Chondrocyte (in vitro differentiated cells): ENCODE results near the gene EDDM3A. TPM values are rescaled to one million over a fixed set of nuclear protein-coding genes. Genes with fewer than 3 reads are reported as not detected.

ENCODE experiments used
- DNase-seq: peaks from one replicate; pipeline ENCODE4 v3.0.0; 2021; ENCODE audit warnings: mixed read lengths, low spot score
- H3K27ac Mint-ChIP-seq: one replicate; pipeline ENCODE4 v1.8.0; 2021; ENCODE audit warnings: mild to moderate bottlenecking, moderate library complexity, mixed read lengths; ENCODE audit not compliant: unreplicated experiment
- H3K27me3 Mint-ChIP-seq: 2 replicates; pipeline ENCODE4 v1.8.0; 2021; ENCODE audit warnings: low read depth, mixed read lengths
- H3K36me3 Mint-ChIP-seq: 2 replicates; pipeline ENCODE4 v1.8.0; 2021; ENCODE audit warnings: low read depth, mixed read lengths
- H3K4me1 Mint-ChIP-seq: 2 replicates; pipeline ENCODE4 v1.8.0; 2021; ENCODE audit warnings: low read depth, mild to moderate bottlenecking, mixed read lengths
- H3K4me3 Mint-ChIP-seq: one replicate; pipeline ENCODE4 v1.8.0; 2021; ENCODE audit warnings: mild to moderate bottlenecking, moderate library complexity, mixed read lengths; ENCODE audit not compliant: unreplicated experiment
- H3K9me3 Mint-ChIP-seq: 2 replicates; pipeline ENCODE4 v1.8.0; 2021; ENCODE audit warnings: low read depth, mixed read lengths
- CTCF ChIP-seq: fragments of 200-600 bp; sonication (generic); IDR thresholded peaks from 2 replicates; pipeline ENCODE4 v1.5.0; 2021; ENCODE audit warnings: antibody characterized with exemption, mild to moderate bottlenecking, moderate library complexity
- total RNA-seq: library from RNA; stranded (reverse); gene quantifications from 3 replicates; pipeline ENCODE4 v1.2.1, GENCODE V29; 2021

Gene EDDM3A
- total RNA-seq, 1 donor from 2014 or later: not detected

DNA sequence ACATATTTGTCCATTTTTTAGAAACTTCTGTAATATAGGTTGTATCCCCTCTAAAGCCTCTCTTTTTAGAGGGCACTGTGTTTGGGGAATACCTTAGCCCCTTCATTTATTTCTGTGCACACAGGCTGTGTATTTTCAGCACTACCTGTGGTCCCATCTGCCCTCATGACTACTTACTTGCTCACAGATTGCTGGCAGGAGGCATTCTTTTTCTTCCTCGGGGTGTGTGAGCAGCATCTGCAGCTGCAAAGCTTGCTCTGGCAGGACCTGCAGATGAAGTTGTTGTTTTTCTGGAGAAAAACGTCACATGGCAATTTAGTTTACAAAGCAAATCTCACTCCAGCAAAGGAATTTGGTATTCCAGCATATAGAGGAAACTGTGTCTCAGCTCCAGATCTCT, 32.8 kb upstream of the EDDM3A start:
- no peak overlapping the region for H3K27ac Mint-ChIP-seq
- H3K36me3 Mint-ChIP-seq: no peaks in the 10 kb centered on the region
- H3K9me3 Mint-ChIP-seq: peaks cover 2% of the 10 kb centered on the region
- DNase-seq: no peak
- peaks cover 12% of the 10 kb centered on the region for H3K4me1 Mint-ChIP-seq
- H3K27me3 Mint-ChIP-seq: peaks cover 10% of the 10 kb centered on the region
- TF ChIP-seq CTCF: no peak
- H3K4me3 Mint-ChIP-seq: no peak overlapping the region

DNA sequence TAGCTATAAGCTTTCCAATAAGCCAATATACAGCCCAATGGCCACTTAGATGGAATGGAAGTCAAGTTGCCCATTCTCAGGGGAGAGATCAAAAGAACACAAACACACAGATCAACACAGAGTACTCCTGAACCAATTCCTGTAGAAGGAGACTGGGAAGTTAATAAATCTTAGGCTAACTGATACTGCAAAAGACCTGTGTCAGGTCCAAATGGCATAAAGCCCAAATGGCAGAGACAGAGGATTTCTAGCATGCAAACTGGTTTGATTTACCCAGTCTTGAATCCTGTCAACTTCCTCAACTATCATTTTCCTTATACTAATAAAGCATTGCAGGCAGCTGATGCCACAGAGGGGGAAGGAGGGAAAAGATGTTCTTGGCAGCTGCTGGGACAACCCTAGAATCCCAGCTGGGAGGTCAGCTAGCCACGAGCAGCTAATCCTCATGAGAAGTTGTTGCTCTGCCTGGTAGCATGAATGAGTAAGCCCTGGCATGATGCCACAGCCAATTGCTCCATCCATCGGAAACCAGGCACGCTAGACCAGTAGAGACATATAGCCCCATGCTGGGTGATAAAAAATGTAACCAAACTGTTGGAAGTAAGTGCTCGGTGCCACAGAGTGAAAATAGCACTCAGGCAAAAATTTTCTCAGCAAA, 31.0 kb upstream of the EDDM3A start:
- peaks cover 10% of the 10 kb centered on the region for H3K27me3 Mint-ChIP-seq
- peaks cover 2% of the 10 kb centered on the region for H3K9me3 Mint-ChIP-seq
- H3K27ac Mint-ChIP-seq: no peak overlapping the region
- no peak overlapping the region for H3K4me3 Mint-ChIP-seq
- no peaks in the 10 kb centered on the region for H3K36me3 Mint-ChIP-seq
- no peak for TF ChIP-seq CTCF
- no peak for DNase-seq
- H3K4me1 Mint-ChIP-seq: peaks cover 12% of the 10 kb centered on the region

GRCh38 chr14:20719777-20720176, 25.9 kb upstream of the EDDM3A start:
- no peak for DNase-seq

DNA sequence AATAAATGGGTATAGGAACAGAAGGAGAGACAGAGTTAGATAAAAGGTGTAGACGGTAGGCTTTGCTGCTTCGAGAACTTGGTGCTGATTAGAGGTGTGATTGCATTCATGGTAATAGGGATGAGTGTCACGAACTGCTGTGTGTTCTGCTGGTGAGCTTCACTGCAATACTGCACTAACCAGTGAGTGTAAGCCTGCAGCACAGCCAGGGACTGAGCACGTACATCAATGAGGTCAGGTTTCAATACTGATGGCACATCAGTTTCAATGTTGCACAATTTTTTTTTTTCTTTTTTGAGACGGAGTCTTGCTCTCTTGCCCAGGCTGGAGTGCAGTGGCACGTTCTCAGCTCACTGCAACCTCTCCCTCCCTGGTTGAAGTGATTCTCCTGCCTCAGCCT, 24.9 kb upstream of the EDDM3A start:
- no peak for TF ChIP-seq CTCF
- no peaks in the 10 kb centered on the region for H3K4me1 Mint-ChIP-seq
- H3K4me3 Mint-ChIP-seq: no peak overlapping the region
- H3K9me3 Mint-ChIP-seq: peaks cover 2% of the 10 kb centered on the region
- no peak for DNase-seq
- no peak overlapping the region for H3K27ac Mint-ChIP-seq
- H3K36me3 Mint-ChIP-seq: no peaks in the 10 kb centered on the region
- H3K27me3 Mint-ChIP-seq: peaks cover 22% of the 10 kb centered on the region

More at GRCh38 chr14:20719777-20720176, 25.9 kb upstream of the EDDM3A start:
- Mint-ChIP-seq H3K4me1 (peaks cover 7% of the 10 kb centered on the region), H3K36me3 (no peaks in the 10 kb centered on the region), H3K27me3 (peaks cover 18% of the 10 kb centered on the region), H3K27ac (no peak overlapping the region), H3K9me3 (peaks cover 2% of the 10 kb centered on the region), H3K4me3 (no peak overlapping the region)
- TF ChIP-seq CTCF: no peak

GRCh38 chr14:20722016-20722415, 23.7 kb upstream of the EDDM3A start:
- Mint-ChIP-seq H3K9me3 (no peaks in the 10 kb centered on the region), H3K36me3 (no peaks in the 10 kb centered on the region), H3K27ac (no peak overlapping the region), H3K27me3 (peaks cover 24% of the 10 kb centered on the region), H3K4me3 (no peak overlapping the region), H3K4me1 (no peaks in the 10 kb centered on the region)
- TF ChIP-seq CTCF: no peak
- no peak for DNase-seq
